Measurements from ENCODE around the gene FBN3.
"Not testable (repeated sequence)": the region's sequence is repeated elsewhere in the genome, so short reads cannot be mapped to it uniquely, and the experiment has no call there.

The FBN3 gene

GRCh38 chr19:8050274-8051096, 98.9 kb downstream of the FBN3 start:
- peak; percentile 74 for DNase-seq

- no peak for DNase-seq
These were observed 102.7 kb downstream of the FBN3 start for GRCh38 chr19:8046569-8047165.

GRCh38 chr19:8045872-8046568, 103.4 kb downstream of the FBN3 start:
- no peak for DNase-seq

- DNase-seq, result no peak
These were observed 105.4 kb downstream of the FBN3 start for GRCh38 chr19:8044018-8044417.

GRCh38 chr19:8042900-8043299, 106.5 kb downstream of the FBN3 start:
- no peak for DNase-seq

- no peak for DNase-seq
These were observed 107.9 kb downstream of the FBN3 start for GRCh38 chr19:8041531-8041931.

- no peak for DNase-seq
These were observed 110.2 kb downstream of the FBN3 start for GRCh38 chr19:8039231-8039630.

GRCh38 chr19:8038815-8039214, 110.6 kb downstream of the FBN3 start:
- no peak for DNase-seq

GRCh38 chr19:8036434-8037099, 112.8 kb downstream of the FBN3 start:
- DNase-seq, result no peak

- no peak for DNase-seq
These were observed 115.2 kb downstream of the FBN3 start for GRCh38 chr19:8034178-8034525.

GRCh38 chr19:8033287-8034177, 115.9 kb downstream of the FBN3 start:
- not testable (repeated sequence) for DNase-seq

- no peak for DNase-seq
These were observed 118.4 kb downstream of the FBN3 start for GRCh38 chr19:8030960-8031359.

- DNase-seq, result no peak
These were observed 120.4 kb downstream of the FBN3 start for GRCh38 chr19:8028951-8029491.

GRCh38 chr19:8025316-8025715, 124.1 kb downstream of the FBN3 start:
- DNase-seq, result no peak

- not testable (repeated sequence) for DNase-seq
These were observed 125.1 kb downstream of the FBN3 start for GRCh38 chr19:8024256-8024655.

GRCh38 chr19:8023371-8023770, 126.0 kb downstream of the FBN3 start:
- DNase-seq, result no peak

GRCh38 chr19:8022275-8022674, 127.1 kb downstream of the FBN3 start:
- no peak for DNase-seq

GRCh38 chr19:8021374-8021773, 128.0 kb downstream of the FBN3 start:
- no peak for DNase-seq

- no peak for DNase-seq
These were observed 128.7 kb downstream of the FBN3 start for GRCh38 chr19:8020681-8021080.

- peak; percentile 31 for DNase-seq
These were observed 131.6 kb downstream of the FBN3 start for GRCh38 chr19:8017808-8018207.
